NK-92 (cell line): ENCODE results near the gene GNG14.
"Not testable (repeated sequence)": the region's sequence is repeated elsewhere in the genome, so short reads cannot be mapped to it uniquely, and the experiment has no call there.

Experiments used
- DNase-seq: peaks from one replicate; lab custom pipeline; 2025; ENCODE audit not compliant: unreplicated experiment; lab: John Stamatoyannopoulos, UW

GNG14 gene

GRCh38 chr19:12667731-12668302, 20.0 kb upstream of the GNG14 start:
- DNase-seq = no peak

DNA sequence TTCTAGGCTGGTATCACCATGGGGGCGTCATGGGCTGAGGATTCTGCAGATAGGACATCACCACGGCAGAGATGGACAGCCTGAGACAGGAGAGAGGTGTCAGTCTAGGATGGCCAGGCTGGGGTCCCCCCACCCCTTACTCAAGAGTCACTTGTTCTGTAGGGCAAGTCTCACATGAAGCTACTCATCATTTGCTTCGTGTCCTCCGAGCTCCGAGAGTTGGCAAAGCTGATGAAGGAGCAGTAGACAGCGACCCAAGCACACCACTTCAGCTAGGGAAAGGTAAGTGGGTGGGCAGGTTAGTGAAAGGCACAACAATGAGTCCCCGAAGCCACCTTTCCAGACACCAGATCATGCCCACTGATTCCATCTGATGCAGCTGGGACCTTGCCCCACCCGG, 19.5 kb upstream of the GNG14 start:
- no peak for DNase-seq

GRCh38 chr19:12668932-12669269, 18.9 kb upstream of the GNG14 start:
- DNase-seq = no peak

- DNase-seq = no peak
These were observed 18.3 kb upstream of the GNG14 start for GRCh38 chr19:12669270-12670158.

DNA sequence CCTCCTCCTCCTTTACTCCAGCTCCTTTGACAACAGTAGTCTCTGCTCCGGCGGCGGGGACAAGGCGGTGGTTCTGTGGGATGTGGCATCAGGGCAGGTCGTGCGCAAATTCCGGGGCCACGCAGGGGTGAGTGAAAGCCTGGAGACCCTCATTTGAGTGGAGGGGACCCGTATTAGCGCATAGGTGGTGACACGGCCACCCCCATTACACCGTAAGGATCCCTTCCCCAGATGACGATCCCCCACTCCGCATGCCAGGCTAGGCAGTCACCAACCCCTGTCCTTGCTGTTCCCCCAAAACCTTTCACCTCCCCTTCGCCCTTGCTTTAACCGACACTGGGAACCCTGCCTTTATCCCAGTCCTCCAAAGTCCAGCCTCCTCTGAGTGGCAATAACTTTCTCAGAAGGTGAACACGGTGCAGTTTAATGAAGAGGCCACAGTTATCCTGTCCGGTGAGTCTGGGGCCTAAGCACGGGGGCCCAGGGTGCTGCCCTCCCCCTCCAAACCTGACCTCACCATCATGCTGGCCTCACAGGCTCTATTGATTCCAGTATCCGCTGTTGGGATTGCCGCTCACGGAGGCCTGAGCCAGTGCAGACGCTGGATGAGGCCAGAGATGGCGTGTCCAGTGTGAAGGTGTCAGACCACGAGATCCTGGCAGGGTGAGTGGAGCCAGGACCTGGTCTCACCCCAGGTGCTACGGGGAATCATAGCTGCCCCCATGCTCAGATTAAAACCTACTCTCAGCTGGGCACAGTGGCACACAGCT, 17.5 kb upstream of the GNG14 start:
- no peak for DNase-seq

DNA sequence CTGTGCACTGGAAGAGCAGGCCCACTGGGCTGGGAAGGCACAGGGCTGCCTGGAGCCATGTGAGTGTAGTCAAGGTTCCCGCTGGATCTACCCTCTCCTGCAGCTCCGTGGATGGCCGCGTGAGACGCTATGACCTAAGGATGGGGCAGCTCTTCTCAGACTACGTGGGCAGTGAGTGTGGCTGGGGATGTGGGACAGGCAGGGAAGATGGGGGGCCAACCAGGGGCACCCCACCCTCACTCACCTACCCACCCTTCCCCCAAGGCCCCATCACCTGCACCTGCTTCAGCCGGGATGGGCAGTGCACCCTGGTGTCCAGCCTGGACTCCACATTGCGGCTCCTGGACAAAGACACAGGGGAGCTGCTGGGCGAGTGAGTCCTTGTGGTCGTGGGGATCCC, 15.1 kb upstream of the GNG14 start:
- no peak for DNase-seq

- DNase-seq = no peak
These were observed 12.4 kb upstream of the GNG14 start for GRCh38 chr19:12675399-12675798.

DNA sequence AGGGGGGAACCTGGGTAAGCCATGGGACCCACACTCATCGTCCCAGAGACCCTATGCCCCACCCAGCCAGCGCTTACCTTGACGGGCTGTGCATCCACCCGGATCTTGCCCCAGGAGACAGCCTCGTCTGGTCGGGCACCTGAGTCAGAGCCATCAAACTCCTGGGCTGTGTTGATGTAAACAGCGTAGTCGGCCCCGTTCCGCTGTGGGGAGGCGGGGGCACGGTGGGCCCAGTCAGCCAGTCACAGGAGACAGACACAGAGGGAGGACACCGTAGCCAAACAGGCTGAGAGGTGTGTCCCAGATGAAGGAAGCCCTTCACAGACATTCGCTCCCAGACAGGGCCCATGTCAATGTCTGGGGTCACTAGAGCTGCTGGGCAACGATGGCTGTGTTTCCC, 11.9 kb upstream of the GNG14 start:
- no peak for DNase-seq

DNA sequence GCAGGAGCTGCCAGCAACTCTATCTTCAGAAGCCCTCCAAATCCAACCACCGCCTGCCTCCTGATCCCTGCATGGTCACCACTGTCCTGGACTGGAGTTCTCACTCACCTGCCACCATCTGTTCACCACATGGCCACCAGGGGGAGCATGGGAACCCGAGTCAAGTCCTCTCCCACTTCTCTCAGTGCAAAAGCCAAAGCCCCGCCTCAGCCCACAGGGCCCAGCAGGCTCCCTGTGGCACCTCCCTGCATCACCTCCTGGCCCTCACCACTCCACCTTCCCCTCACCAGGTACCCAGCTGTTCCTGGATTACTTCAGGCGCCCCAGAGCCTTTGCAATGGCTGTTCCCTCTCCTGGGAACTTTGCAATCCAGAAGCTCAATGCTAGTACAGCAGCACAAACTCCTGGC, 11.4 kb upstream of the GNG14 start:
- no peak for DNase-seq

DNA sequence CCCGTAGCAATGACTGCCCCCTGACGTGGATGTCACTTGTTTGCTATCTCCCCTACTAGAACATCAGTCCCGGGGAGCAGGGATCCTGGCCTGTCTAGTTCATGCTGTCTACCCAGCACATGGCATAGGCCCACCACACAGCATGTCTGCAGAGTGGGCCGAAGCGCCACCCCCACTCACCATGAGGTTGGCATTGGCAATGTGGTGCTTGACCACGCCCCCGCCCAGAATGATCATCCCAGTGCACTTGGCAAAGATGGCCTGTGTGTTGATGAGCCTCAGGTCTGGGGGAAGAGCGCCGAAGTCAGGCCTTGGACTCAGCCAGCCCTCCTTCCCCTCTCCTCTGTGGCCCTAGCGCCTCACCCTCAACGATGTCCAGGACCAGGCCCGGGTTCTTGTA, 10.9 kb upstream of the GNG14 start:
- no peak for DNase-seq

GRCh38 chr19:12678039-12678438, 9.8 kb upstream of the GNG14 start:
- DNase-seq = not testable (repeated sequence)

DNA sequence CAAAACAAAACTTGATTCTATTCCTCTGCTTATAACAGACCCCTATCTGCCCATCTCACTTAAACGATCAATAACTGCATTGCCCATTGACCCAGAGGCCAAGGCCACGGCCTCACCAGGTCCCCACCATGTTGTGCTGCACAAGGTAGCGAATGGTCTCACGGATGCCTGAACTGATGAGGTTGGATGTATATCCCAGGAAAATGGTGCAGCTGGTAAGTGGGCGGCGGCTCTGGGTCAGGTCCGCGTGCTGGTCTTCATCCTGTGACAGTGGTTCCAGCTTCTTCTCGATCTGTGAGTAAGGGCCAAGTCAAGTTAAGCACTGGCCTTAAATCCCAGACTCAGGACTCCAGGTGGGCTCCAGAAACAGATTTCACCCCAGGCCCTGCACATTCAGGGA, 7.8 kb upstream of the GNG14 start:
- no peak for DNase-seq

- peak; percentile 55 for DNase-seq
These were observed 6.5 kb upstream of the GNG14 start, which contains the start of gene DHPS for GRCh38 chr19:12681074-12681987. Gene DHPS (minus strand): TSS chr19:12681880. CDS start chr19:12681766, 114 bp downstream.

DNA sequence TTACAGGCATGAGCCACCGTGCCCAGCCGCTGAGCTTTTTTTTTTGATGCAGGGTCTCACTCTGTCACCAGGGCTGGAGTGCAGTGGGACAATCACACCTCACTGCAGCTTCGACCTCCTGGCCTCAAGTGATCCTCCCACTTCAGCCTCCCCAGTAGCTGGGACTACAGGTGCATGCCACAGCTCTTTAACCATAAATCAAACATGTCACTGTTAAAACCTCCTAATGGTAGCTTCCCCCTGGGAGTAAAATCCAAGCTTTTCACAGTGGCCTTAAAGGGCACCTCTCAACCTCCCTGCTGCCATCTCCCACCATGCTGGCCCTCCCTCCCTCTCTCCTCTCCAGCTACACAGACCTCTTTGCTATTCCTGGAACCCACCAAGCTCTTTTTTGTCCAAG, 2.0 kb upstream of the GNG14 start:
- DNase-seq = no peak

- no peak for DNase-seq
These were observed 1.2 kb downstream of the GNG14 start for GRCh38 chr19:12689012-12689411.

DNA sequence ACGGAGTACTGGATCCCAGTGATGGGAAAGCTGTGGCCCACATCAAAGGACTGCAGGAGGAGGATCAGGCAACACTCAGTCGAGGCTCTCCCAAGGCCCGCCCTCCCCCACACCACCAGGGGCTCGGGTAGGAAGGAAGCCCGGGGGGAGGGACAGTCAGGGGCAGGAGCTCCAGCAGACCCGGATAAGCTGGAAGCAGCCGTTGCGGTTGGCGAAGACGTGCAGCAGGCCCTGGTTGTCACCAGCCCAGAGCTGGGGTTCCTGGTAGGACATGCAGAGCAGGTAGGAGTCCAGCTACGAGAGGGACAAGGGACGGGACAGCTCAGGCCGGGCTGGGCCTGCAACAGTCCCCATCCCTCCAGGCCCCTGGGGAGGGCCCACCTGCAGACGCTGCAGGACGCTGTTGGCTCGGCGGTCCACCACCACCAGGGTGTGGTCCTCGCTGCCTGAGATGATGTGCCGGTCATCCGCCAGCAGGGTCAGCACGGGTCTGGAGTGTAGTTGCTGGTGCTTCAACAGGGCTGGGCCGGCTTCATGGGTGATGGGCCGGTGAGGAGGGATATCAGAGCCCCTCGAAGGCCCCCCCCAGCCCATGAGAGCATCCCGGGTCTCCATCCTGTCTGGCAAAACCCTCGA, 1.9 kb downstream of the GNG14 start:
- no peak for DNase-seq

- no peak for DNase-seq
These were observed 5.2 kb downstream of the GNG14 start for GRCh38 chr19:12692960-12693359.

DNA sequence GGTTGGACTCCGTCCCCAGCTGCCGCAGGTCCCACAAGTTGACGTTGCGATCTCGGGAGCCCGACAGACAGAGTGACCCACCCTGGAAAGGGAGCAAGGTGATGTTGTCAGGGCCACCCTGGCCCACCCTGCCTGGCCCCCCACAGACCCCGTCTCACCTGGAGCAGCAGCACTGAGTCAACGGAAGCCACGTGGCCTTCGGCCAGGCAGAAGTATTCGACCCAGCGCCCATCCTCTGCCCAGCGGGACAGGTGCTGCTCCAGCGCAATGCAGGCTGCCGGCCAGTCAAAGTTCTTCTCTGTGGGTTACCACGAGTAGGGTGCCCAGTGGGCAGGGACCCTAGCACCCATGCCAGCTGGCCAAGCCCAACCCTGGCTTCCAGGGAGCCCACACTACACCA, 6.8 kb downstream of the GNG14 start:
- no peak for DNase-seq

- no peak for DNase-seq
These were observed 7.3 kb downstream of the GNG14 start for GRCh38 chr19:12695096-12695495.

GRCh38 chr19:12695514-12695913, 7.7 kb downstream of the GNG14 start:
- DNase-seq = no peak

DNA sequence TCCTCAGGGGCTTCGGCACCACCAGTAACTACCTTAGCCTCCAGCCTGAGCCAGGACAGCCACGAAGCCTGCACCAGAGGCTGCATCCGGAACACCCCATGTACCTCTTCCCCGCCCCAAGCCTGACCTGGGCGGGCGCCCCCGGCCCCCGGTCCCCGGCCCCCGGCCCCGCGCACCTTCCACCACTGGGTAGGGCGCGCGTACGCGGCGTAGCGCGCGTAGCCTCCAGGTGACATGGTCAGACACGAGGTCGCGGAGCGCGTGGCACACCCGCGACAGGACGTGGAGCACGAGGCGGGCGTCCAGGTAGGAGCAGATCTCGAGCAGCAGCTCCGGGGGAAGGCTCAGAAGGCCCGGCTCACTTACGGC, 8.2 kb downstream of the GNG14 start:
- no peak for DNase-seq
